Measurements from ENCODE around the gene FGF12.

Gene FGF12

GRCh38 chr3:192685801-192686200 is 41.5 kb downstream of the FGF12 start:
- TF ChIP-seq CTCF (IDR thresholded peaks at IDR 0.05; ENCODE audit: low read depth, low read length), result no peak
- no peak overlapping the region for H3K4me3 ChIP-seq (ENCODE audit: low read depth, low read length)

- H3K4me3 ChIP-seq (ENCODE audit: low read depth, low read length), result no peak overlapping the region
- no peak for TF ChIP-seq CTCF (IDR thresholded peaks at IDR 0.05; ENCODE audit: low read depth, low read length)
Observed at GRCh38 chr3:192684151-192684550, 43.2 kb downstream of the FGF12 start.

- TF ChIP-seq CTCF (IDR thresholded peaks at IDR 0.05; ENCODE audit: low read depth, low read length), result no peak
- H3K4me3 ChIP-seq (ENCODE audit: low read depth, low read length), result no peak overlapping the region
Observed at GRCh38 chr3:192675958-192676649, 51.2 kb downstream of the FGF12 start.

- no peak for TF ChIP-seq CTCF (IDR thresholded peaks at IDR 0.05; ENCODE audit: low read depth, low read length)
- H3K4me3 ChIP-seq (ENCODE audit: low read depth, low read length), result no peak overlapping the region
Observed at GRCh38 chr3:192655628-192656027, 71.7 kb downstream of the FGF12 start.

- H3K4me3 ChIP-seq (ENCODE audit: low read depth, low read length), result no peak overlapping the region
- TF ChIP-seq CTCF (IDR thresholded peaks at IDR 0.05; ENCODE audit: low read depth, low read length), result no peak
Observed at GRCh38 chr3:192655040-192655439, 72.3 kb downstream of the FGF12 start.

- H3K4me3 ChIP-seq (ENCODE audit: low read depth, low read length), result no peak overlapping the region
- TF ChIP-seq CTCF (IDR thresholded peaks at IDR 0.05; ENCODE audit: low read depth, low read length), result no peak
Observed at GRCh38 chr3:192653862-192654261, 73.5 kb downstream of the FGF12 start.

GRCh38 chr3:192652727-192653126 is 74.6 kb downstream of the FGF12 start:
- no peak overlapping the region for H3K4me3 ChIP-seq (ENCODE audit: low read depth, low read length)
- TF ChIP-seq CTCF (IDR thresholded peaks at IDR 0.05; ENCODE audit: low read depth, low read length), result no peak

Data from WI38 (cell line).